CD4-positive, alpha-beta T cell (primary cell): ENCODE measurements around the gene FAM53B. TPM values are rescaled to one million over a fixed set of nuclear protein-coding genes. Genes with fewer than 3 reads are reported as not detected.

Source experiments
- ATAC-seq: fragments of 200-7000 bp; cut with Tn5 transposase; one replicate; pipeline ENCODE4 v1.10.0; 2022; ENCODE audit warnings: mild to moderate bottlenecking; ENCODE audit not compliant: poor library complexity
- CTCF ChIA-PET: fragments of 350-600 bp; sonication (Branson Sonifier 250); formaldehyde crosslinking; loops from one replicate; lab custom pipeline; 2021; ENCODE audit warnings: antibody characterized with exemption, inconsistent platforms; lab: Charles Lee
- POLR2A ChIA-PET: fragments of 350-600 bp; sonication (Branson Sonifier 250); formaldehyde crosslinking; loops from one replicate; lab custom pipeline; 2021; ENCODE audit warnings: antibody characterized with exemption, inconsistent platforms; lab: Charles Lee
- DNase-seq, 14 experiments: peaks; one replicate each; pipeline ENCODE4 v3.0.0-alpha.2; 2013 to 2020; ENCODE audit warnings: mixed read lengths in 2 of 14
- H3K27ac ChIP-seq, 2 donors: one replicate each; pipeline versions ENCODE4 v1.5.1 to v1.7.0; 2013; ENCODE audit warnings: low read length in 2 of 2, low read depth in 1 of 2, mild to moderate bottlenecking in 1 of 2
- H3K27me3 ChIP-seq, 2 experiments: 1 replicate in 1 of 2; 2 replicates in 1 of 2; pipeline versions ENCODE4 v1.6.1 to v1.7.0; 2013; ENCODE audit warnings: low read length in 2 of 2, control low read depth in 1 of 2, mild to moderate bottlenecking in 1 of 2, moderate library complexity in 1 of 2; ENCODE audit not compliant: insufficient read depth in 2 of 2, control insufficient read depth in 1 of 2
- H3K36me3 ChIP-seq: one replicate; pipeline ENCODE4 v1.6.1; 2013; ENCODE audit warnings: low read length, control low read depth; ENCODE audit not compliant: insufficient read depth
- H3K4me1 ChIP-seq: one replicate; pipeline ENCODE4 v1.6.1; 2013; ENCODE audit warnings: low read length, control low read depth; ENCODE audit not compliant: insufficient read depth
- H3K4me3 ChIP-seq: one replicate; pipeline ENCODE4 v1.5.1; 2013; ENCODE audit warnings: mild to moderate bottlenecking, low read length, moderate library complexity
- H3K9me3 ChIP-seq, 2 experiments: 1 replicate in 1 of 2; 2 replicates in 1 of 2; pipeline versions ENCODE4 v1.6.1 to v1.7.0; 2013; ENCODE audit warnings: low read length in 2 of 2, mild to moderate bottlenecking in 2 of 2, control low read depth in 1 of 2, moderate library complexity in 1 of 2; ENCODE audit not compliant: control insufficient read depth in 1 of 2, insufficient read depth in 1 of 2
- H3K27ac Mint-ChIP-seq: one replicate; pipeline ENCODE4 v1.8.0; 2020; ENCODE audit warnings: mixed read lengths
- H3K27me3 Mint-ChIP-seq: one replicate; pipeline ENCODE4 v1.8.0; 2021; ENCODE audit warnings: mixed read lengths
- H3K36me3 Mint-ChIP-seq: one replicate; pipeline ENCODE4 v1.8.0; 2021; ENCODE audit warnings: low read depth, mixed read lengths
- H3K4me1 Mint-ChIP-seq: one replicate; pipeline ENCODE4 v1.8.0; 2021; ENCODE audit warnings: low read depth, mixed read lengths
- H3K4me3 Mint-ChIP-seq: one replicate; pipeline ENCODE4 v1.8.0; 2020; ENCODE audit warnings: mild to moderate bottlenecking, mixed read lengths
- H3K9me3 Mint-ChIP-seq: one replicate; pipeline ENCODE4 v1.8.0; 2020; ENCODE audit warnings: mixed read lengths
- intact Hi-C, 2 experiments: fragments of 100-400 bp; cut with DNase I in 1 of 2; cut with micrococcal nuclease in 1 of 2; formaldehyde crosslinking; loops; one replicate each; pipeline versions ENCODE4 v1.15.1 to v1.9.0; 2023 to 2025; cut with DNase I, micrococcal nuclease
- total RNA-seq, 174 experiments: library from RNA in 2 of 174; stranded (reverse) in 2 of 174; gene quantifications; one replicate each; pipeline ENCODE4 v1.2.3 and lab custom pipeline; 2021 to 2026
- TF ChIP-seq, protein P1 (sequence below): fragments of 200-600 bp; IDR thresholded peaks from one replicate; pipeline ENCODE4 v1.8.0; 2022; ENCODE audit warnings: antibody characterized with exemption, mild to moderate bottlenecking

FAM53B gene
- total RNA-seq, 2 experiments from 2014 or later: 32.9 to 33.6 TPM

DNA sequence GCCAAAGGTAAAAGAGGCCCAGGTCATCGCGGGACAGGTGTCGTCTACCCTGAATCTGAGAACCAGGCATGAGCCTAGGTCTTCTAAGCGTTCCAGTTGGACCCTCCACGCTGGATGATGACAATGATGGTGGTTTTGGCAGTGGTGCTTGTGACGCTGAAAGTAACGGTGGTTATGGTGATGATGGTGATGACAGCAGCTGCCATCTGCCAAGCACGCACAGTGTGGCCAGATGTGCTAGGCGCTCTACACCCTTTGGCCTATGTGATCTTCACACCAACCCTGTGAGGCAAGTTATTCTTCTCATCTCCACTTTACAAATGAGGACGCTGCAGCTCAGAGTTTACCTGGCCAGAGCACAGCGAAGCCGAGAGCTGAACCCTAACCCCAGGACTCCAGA is 93.9 kb downstream of the FAM53B start:
- Mint-ChIP-seq H3K27me3 (no peaks in the 10 kb centered on the region), H3K9me3 (no peaks in the 10 kb centered on the region), H3K36me3 (peaks cover 4% of the 10 kb centered on the region), H3K4me3 (peak overlapping the region; percentile 59), H3K4me1 (peaks cover 92% of the 10 kb centered on the region), H3K27ac (peak overlapping the region; percentile 89)
- DNase-seq (peak in 3 of 14 experiments; percentile 55 to 66 (median 57)), ATAC-seq (no peak)
- peaks cover 100% of the 10 kb centered on the region for H3K4me1 ChIP-seq
- H3K27ac ChIP-seq: peak overlapping the region; percentile 7 to 50
- H3K4me3 ChIP-seq: no peak overlapping the region
- no peaks in the 10 kb centered on the region for H3K27me3 ChIP-seq
- intact Hi-C loops: loop anchor here in 1 of 2 experiments (2.0 kb wide), 1 partner anchor 21 kb away; no protein-coding TSS in a partner anchor
- TF ChIP-seq, protein P1, sequence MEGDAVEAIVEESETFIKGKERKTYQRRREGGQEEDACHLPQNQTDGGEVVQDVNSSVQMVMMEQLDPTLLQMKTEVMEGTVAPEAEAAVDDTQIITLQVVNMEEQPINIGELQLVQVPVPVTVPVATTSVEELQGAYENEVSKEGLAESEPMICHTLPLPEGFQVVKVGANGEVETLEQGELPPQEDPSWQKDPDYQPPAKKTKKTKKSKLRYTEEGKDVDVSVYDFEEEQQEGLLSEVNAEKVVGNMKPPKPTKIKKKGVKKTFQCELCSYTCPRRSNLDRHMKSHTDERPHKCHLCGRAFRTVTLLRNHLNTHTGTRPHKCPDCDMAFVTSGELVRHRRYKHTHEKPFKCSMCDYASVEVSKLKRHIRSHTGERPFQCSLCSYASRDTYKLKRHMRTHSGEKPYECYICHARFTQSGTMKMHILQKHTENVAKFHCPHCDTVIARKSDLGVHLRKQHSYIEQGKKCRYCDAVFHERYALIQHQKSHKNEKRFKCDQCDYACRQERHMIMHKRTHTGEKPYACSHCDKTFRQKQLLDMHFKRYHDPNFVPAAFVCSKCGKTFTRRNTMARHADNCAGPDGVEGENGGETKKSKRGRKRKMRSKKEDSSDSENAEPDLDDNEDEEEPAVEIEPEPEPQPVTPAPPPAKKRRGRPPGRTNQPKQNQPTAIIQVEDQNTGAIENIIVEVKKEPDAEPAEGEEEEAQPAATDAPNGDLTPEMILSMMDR: no peak
- H3K9me3 ChIP-seq: no peaks in the 10 kb centered on the region
- ChIA-PET CTCF (interaction anchor here (0.9 to 1.5 kb wide), 6 partner anchors 13 to 91 kb away, joined by 3 to 5 read pairs (median 4); no protein-coding TSS in a partner anchor), POLR2A (interaction anchor here (1.4 to 6.8 kb wide), 5 partner anchors 29 to 91 kb away, joined by 5 to 72 read pairs (median 21); no protein-coding TSS in a partner anchor)
- peaks cover 16% of the 10 kb centered on the region for H3K36me3 ChIP-seq

DNA sequence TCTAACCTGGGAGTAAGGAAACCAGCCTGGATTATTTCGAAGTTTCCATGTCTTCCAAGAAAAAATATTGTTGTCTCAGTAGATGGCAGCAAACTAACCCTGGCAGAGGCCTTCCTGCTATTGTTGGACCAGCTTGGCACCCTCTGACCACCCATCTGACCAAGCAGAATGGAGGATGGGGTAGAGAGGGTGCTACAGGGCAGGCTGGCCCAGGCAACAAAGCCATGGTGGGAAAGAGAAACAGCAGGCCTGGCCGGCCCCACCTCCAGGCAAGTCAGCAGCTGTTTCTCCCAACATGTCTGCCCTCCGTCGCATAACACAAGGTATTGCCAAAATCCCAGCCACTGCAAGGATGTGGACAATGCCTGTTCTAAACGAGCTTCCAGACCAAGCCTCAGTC is 95.0 kb downstream of the FAM53B start:
- CTCF ChIA-PET: interaction anchor here (1.2 to 3.0 kb wide), 9 partner anchors 8 to 96 kb away, joined by 4 to 18 read pairs (median 5); no protein-coding TSS in a partner anchor
- H3K4me1 Mint-ChIP-seq: peaks cover 92% of the 10 kb centered on the region

DNA sequence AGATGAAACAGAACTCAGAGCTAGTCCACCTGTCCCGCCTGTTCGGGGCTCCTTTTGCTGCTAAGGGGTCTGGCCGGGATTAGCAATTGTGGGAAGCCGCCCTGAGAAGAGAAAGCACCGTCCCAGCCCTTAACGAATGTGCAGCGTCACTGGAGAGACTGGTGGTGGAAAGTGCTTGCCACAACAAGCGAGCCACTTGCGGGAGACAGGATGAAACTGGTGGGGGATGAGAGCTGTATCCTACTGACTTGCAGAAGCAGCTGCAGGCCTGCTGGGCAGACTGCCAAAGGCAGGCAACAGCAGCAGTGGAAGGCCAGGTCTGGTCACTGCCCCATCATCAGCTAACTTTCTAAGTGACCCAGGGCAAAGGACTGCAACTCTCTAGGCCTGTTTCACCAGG is 95.4 kb downstream of the FAM53B start:
- H3K36me3 Mint-ChIP-seq: no peaks in the 10 kb centered on the region
- TF ChIP-seq, protein P1: no peak
- Histone ChIP-seq H3K4me3 (peak overlapping the region; percentile 35), H3K4me1 (peaks cover 100% of the 10 kb centered on the region), H3K27ac (peak overlapping the region; percentile 72 to 78), H3K36me3 (peaks cover 11% of the 10 kb centered on the region), H3K27me3 (no peaks in the 10 kb centered on the region), H3K9me3 (no peaks in the 10 kb centered on the region)
- ChIA-PET POLR2A (interaction anchor here (0.7 to 6.8 kb wide), 19 partner anchors 10 to 143 kb away, joined by 3 to 72 read pairs (median 8); partner anchors contain the start of gene EEF1AKMT2), CTCF (interaction anchor here (1.2 to 3.0 kb wide), 11 partner anchors 9 to 97 kb away, joined by 4 to 18 read pairs (median 6); no protein-coding TSS in a partner anchor)
- no peaks in the 10 kb centered on the region for H3K27me3 Mint-ChIP-seq
- peak overlapping the region; percentile 71 for H3K4me3 Mint-ChIP-seq
- peak overlapping the region; percentile 89 for H3K27ac Mint-ChIP-seq
- ATAC-seq: peak; percentile 49
- intact Hi-C loops: loop anchor here (2.0 to 10.0 kb wide), 5 partner anchors 39 to 114 kb away; no protein-coding TSS in a partner anchor
- DNase-seq: peak; percentile 23 to 80 (median 48)
- peaks cover 92% of the 10 kb centered on the region for H3K4me1 Mint-ChIP-seq
- H3K9me3 Mint-ChIP-seq: no peaks in the 10 kb centered on the region

More for the DNA sequence above, 95.0 kb downstream of the FAM53B start:
- ATAC-seq (no peak), DNase-seq (no peak)
- TF ChIP-seq, protein P1: no peak
- Histone ChIP-seq H3K27ac (peak overlapping the region; percentile 7 to 78), H3K27me3 (no peaks in the 10 kb centered on the region), H3K4me1 (peaks cover 100% of the 10 kb centered on the region), H3K36me3 (peaks cover 13% of the 10 kb centered on the region), H3K4me3 (no peak overlapping the region), H3K9me3 (no peaks in the 10 kb centered on the region)
- Mint-ChIP-seq H3K27me3 (no peaks in the 10 kb centered on the region), H3K27ac (peak overlapping the region; percentile 89), H3K36me3 (no peaks in the 10 kb centered on the region), H3K9me3 (no peaks in the 10 kb centered on the region), H3K4me3 (peak overlapping the region; percentile 71)
- intact Hi-C loops: loop anchor here (2.0 to 10.0 kb wide), 5 partner anchors 38 to 114 kb away; no protein-coding TSS in a partner anchor
- POLR2A ChIA-PET: interaction anchor here (0.7 to 6.8 kb wide), 19 partner anchors 10 to 142 kb away, joined by 3 to 72 read pairs (median 6); partner anchors contain the start of gene EEF1AKMT2
